ENCODE measurements around the gene CASTOR2. TPM values are rescaled to one million over a fixed set of nuclear protein-coding genes. Genes with fewer than 3 reads are reported as not detected.

Gene CASTOR2
- 2.6 and 2.7 TPM in 2 replicates for total RNA-seq

DNA sequence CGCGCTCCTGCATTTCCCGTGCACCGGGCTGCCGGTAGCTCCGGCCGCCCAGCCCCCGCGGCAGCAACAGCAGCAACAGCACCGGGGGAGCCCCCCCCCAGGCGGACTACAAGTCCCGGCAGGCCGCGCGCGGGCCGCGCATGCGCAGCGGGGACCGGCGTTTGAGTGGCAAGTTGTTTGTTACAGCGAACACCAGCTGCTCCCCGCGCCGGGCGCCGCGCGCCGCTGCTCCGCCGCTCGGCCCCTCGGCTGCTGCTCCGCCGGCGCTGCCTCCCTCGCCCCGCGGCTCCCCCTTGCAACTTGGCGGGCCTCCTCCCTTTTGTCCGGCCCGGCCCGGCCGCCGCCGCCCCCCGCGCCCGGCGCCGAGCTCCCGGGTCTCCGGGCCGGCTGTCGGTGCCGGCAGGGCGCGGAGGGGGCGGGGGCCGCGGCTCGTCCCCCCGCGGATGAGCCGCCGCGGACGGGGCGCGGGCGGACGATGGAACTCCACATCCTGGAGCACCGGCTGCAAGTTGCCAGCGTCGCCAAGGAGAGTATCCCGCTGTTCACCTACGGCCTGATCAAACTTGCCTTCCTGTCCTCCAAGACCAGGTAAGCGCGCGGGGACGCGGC is at the start of gene CASTOR2:
Gene CASTOR2, plus strand, starts transcription at position 195 of the 609 bp plus-strand sequence. Its CDS starts 281 bp downstream, at position 476.

Other genes with a start within 250 kb of the CASTOR2 start
- 0.48 TPM in 1 of 2 replicates, not detected in the other for gene NCF1, start 190.7 kb upstream of the CASTOR2 start, total RNA-seq
- gene GTF2IRD2, start 113.1 kb upstream of the CASTOR2 start, total RNA-seq: 2.1 and 2.9 TPM in 2 replicates
- 36.4 and 59.8 TPM in 2 replicates for gene RCC1L, start 109.1 kb downstream of the CASTOR2 start, total RNA-seq
- 8.7 and 9.4 TPM in 2 replicates for gene GTF2IRD2B, start 127.9 kb downstream of the CASTOR2 start, total RNA-seq